Skeletal muscle satellite cell (primary cell): ENCODE data around the gene DNAI7.

Source experiments
- H3K27me3 ChIP-seq: 2 replicates; pipeline ENCODE4 v1.7.0; 2013; ENCODE audit warnings: low read length; ENCODE audit not compliant: control insufficient read depth, insufficient read depth
- H3K36me3 ChIP-seq: 2 replicates; pipeline ENCODE4 v1.7.0; 2013; ENCODE audit warnings: mild to moderate bottlenecking, control low read depth, low read length; ENCODE audit not compliant: insufficient read depth
- H3K4me1 ChIP-seq: 2 replicates; pipeline ENCODE4 v1.7.0; 2013; ENCODE audit warnings: low read length; ENCODE audit not compliant: control insufficient read depth, insufficient read depth
- H3K4me2 ChIP-seq: 2 replicates; pipeline ENCODE4 v1.7.0; 2013; ENCODE audit warnings: mild to moderate bottlenecking, low read length
- H3K4me3 ChIP-seq: 2 replicates; pipeline ENCODE4 v1.7.0; 2013; ENCODE audit warnings: low read length
- H3K9ac ChIP-seq: 2 replicates; pipeline ENCODE4 v1.7.0; 2013; ENCODE audit warnings: mild to moderate bottlenecking, low read depth, low read length, moderate library complexity
- H3K9me3 ChIP-seq: replicated peaks from 2 replicates; pipeline ENCODE4 v1.7.0; 2013; ENCODE audit warnings: mild to moderate bottlenecking, control low read depth, low read length

The DNAI7 gene

DNA sequence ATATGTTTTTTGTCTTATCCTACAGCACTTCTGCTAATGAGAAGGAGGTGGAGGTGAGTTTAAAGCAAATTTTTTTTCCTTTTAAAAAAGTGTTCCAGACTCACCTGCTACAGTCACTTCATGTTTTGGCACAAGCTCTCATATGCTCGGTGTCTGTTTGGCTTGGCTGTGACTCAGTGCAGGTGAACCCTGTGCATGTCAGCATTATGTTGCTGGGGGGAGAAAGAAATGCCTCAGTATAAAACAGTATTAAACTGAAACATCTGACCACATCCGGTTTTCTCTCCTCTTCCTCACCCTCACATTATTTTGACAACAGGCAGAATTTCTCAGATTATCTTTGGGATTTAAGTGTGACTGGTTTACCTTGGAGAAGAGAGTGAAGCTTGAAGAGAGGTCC is 105.2 kb downstream of the DNAI7 start:
- peaks cover 5% of the 10 kb centered on the region for H3K27me3 ChIP-seq
- no peaks in the 10 kb centered on the region for H3K36me3 ChIP-seq
- no peak overlapping the region for H3K4me3 ChIP-seq
- no peak overlapping the region for H3K9ac ChIP-seq
- no peaks in the 10 kb centered on the region for H3K4me1 ChIP-seq
- H3K9me3 ChIP-seq: no peaks in the 10 kb centered on the region
- no peak overlapping the region for H3K4me2 ChIP-seq

DNA sequence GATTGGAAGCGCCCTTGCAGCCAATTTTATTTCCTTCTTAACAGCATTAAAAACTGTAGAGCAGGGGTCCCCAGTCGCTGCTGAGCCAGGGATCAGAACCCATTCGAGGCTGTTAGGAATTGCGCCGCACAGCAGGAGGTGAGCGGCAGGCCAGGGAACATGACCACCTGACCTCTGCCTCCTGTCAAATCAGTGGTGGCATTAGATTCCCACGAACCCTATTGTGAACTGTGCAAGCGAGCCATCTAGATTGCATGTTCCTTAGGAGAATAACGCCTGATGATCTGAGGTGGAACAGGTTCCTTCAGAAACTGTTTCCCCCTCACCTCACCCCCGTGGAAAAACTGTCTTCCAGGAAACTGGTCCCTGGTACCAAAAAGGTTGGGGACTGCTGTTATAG is 107.4 kb downstream of the DNAI7 start:
- no peaks in the 10 kb centered on the region for H3K9me3 ChIP-seq
- no peak overlapping the region for H3K9ac ChIP-seq
- H3K4me3 ChIP-seq: no peak overlapping the region
- H3K4me2 ChIP-seq: no peak overlapping the region
- H3K36me3 ChIP-seq: no peaks in the 10 kb centered on the region
- H3K27me3 ChIP-seq: no peaks in the 10 kb centered on the region
- no peaks in the 10 kb centered on the region for H3K4me1 ChIP-seq

GRCh38 chr12:25084816-25085215 is 110.1 kb downstream of the DNAI7 start:
- Histone ChIP-seq H3K9me3 (no peaks in the 10 kb centered on the region), H3K4me1 (no peaks in the 10 kb centered on the region), H3K36me3 (no peaks in the 10 kb centered on the region), H3K27me3 (no peaks in the 10 kb centered on the region), H3K9ac (no peak overlapping the region), H3K4me2 (no peak overlapping the region), H3K4me3 (no peak overlapping the region)

GRCh38 chr12:25083211-25083610 is 111.7 kb downstream of the DNAI7 start:
- Histone ChIP-seq H3K9ac (no peak overlapping the region), H3K36me3 (no peaks in the 10 kb centered on the region), H3K9me3 (no peaks in the 10 kb centered on the region), H3K4me3 (no peak overlapping the region), H3K27me3 (no peaks in the 10 kb centered on the region), H3K4me2 (no peak overlapping the region), H3K4me1 (no peaks in the 10 kb centered on the region)

- no peak overlapping the region for H3K9ac ChIP-seq
- no peaks in the 10 kb centered on the region for H3K9me3 ChIP-seq
- H3K4me3 ChIP-seq: no peak overlapping the region
- H3K4me2 ChIP-seq: no peak overlapping the region
- no peaks in the 10 kb centered on the region for H3K36me3 ChIP-seq
- no peaks in the 10 kb centered on the region for H3K4me1 ChIP-seq
- no peaks in the 10 kb centered on the region for H3K27me3 ChIP-seq
Measured at GRCh38 chr12:25082628-25083027, 112.3 kb downstream of the DNAI7 start.

DNA sequence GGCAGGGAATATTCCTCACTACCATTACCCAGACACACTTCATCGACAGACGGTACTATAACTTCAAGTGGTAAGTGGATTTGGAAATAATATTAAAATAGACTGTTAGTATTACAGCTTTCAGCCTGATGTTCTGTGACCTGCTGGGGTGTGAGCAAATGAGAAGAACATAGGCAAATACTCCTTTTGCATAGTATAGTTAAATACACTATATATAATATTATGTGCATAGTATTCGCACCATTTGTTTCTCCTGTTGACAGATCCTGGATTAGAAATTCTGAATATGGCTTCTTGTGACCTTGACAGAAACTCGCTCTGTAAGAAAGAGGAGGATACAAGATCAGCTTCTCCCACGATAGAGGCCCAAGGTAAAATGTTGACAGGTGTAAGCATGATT is 115.6 kb downstream of the DNAI7 start:
- Histone ChIP-seq H3K4me2 (no peak overlapping the region), H3K4me1 (no peaks in the 10 kb centered on the region), H3K4me3 (no peak overlapping the region), H3K36me3 (no peaks in the 10 kb centered on the region), H3K9me3 (no peaks in the 10 kb centered on the region), H3K27me3 (no peaks in the 10 kb centered on the region), H3K9ac (no peak overlapping the region)

GRCh38 chr12:25074954-25075353 is 120.0 kb downstream of the DNAI7 start:
- no peaks in the 10 kb centered on the region for H3K9me3 ChIP-seq
- H3K9ac ChIP-seq: no peak overlapping the region
- no peaks in the 10 kb centered on the region for H3K4me1 ChIP-seq
- no peak overlapping the region for H3K4me2 ChIP-seq
- no peak overlapping the region for H3K4me3 ChIP-seq
- H3K27me3 ChIP-seq: no peaks in the 10 kb centered on the region
- H3K36me3 ChIP-seq: no peaks in the 10 kb centered on the region

DNA sequence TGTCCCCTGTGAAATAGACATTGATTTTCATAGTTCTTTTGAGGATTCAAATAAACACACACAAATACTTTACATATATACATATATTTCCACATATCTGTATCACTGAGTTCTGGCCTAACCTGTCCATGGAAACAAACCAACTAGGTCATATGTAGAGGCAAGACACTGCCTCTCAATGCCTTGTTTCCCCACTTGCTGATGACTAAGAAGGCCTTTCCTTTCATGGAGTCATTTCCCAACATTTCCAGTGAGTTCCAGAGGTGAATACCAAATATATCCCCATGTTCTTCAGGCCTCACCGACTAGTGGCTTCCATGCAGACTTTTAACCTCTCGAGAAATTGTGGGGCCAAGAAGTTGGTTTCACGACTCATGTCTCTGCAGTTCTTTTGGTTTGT is 120.8 kb downstream of the DNAI7 start:
- Histone ChIP-seq H3K9ac (no peak overlapping the region), H3K36me3 (no peaks in the 10 kb centered on the region), H3K9me3 (no peaks in the 10 kb centered on the region), H3K4me2 (no peak overlapping the region), H3K27me3 (no peaks in the 10 kb centered on the region), H3K4me3 (no peak overlapping the region), H3K4me1 (no peaks in the 10 kb centered on the region)

- no peaks in the 10 kb centered on the region for H3K36me3 ChIP-seq
Measured at GRCh38 chr12:25072906-25073650, 121.9 kb downstream of the DNAI7 start.

GRCh38 chr12:25071366-25071765 is 123.6 kb downstream of the DNAI7 start:
- Histone ChIP-seq H3K36me3 (no peaks in the 10 kb centered on the region), H3K4me3 (no peak overlapping the region)

More at GRCh38 chr12:25072906-25073650, 121.9 kb downstream of the DNAI7 start:
- Histone ChIP-seq H3K4me2 (no peak overlapping the region), H3K27me3 (no peaks in the 10 kb centered on the region), H3K4me3 (no peak overlapping the region), H3K9ac (no peak overlapping the region), H3K9me3 (no peaks in the 10 kb centered on the region), H3K4me1 (no peaks in the 10 kb centered on the region)

DNA sequence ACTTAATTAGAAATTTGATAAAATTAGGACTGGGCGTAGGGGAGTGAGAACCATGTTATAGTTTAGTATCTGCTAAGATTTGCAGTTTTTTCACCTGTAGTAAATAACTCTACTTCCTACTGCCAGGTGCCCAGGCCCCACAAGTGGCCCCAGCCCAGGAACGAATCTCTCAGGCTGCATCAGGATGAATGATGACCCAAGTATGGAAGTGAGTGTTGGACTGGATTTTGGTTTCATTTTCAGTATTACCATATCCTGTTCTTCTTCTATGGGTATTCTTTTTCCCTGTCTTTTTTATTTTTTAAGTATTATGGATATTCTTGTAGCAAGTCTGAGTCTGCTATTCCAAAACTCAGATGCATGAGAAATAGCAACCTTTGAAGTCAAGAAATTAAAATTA is 125.7 kb downstream of the DNAI7 start:
- H3K4me1 ChIP-seq: no peaks in the 10 kb centered on the region

More at GRCh38 chr12:25071366-25071765, 123.6 kb downstream of the DNAI7 start:
- Histone ChIP-seq H3K27me3 (no peaks in the 10 kb centered on the region), H3K4me1 (no peaks in the 10 kb centered on the region), H3K9ac (no peak overlapping the region), H3K9me3 (no peaks in the 10 kb centered on the region), H3K4me2 (no peak overlapping the region)

GRCh38 chr12:25065035-25065434 is 129.9 kb downstream of the DNAI7 start:
- Histone ChIP-seq H3K4me2 (no peak overlapping the region), H3K4me1 (no peaks in the 10 kb centered on the region), H3K4me3 (no peak overlapping the region), H3K9ac (no peak overlapping the region), H3K27me3 (no peaks in the 10 kb centered on the region), H3K9me3 (no peaks in the 10 kb centered on the region), H3K36me3 (no peaks in the 10 kb centered on the region)

More for the DNA sequence above, 125.7 kb downstream of the DNAI7 start:
- Histone ChIP-seq H3K4me3 (no peak overlapping the region), H3K36me3 (no peaks in the 10 kb centered on the region), H3K4me2 (no peak overlapping the region), H3K9me3 (no peaks in the 10 kb centered on the region), H3K9ac (no peak overlapping the region), H3K27me3 (no peaks in the 10 kb centered on the region)
